Measurements from ENCODE around the gene HHLA2.

The HHLA2 gene

DNA sequence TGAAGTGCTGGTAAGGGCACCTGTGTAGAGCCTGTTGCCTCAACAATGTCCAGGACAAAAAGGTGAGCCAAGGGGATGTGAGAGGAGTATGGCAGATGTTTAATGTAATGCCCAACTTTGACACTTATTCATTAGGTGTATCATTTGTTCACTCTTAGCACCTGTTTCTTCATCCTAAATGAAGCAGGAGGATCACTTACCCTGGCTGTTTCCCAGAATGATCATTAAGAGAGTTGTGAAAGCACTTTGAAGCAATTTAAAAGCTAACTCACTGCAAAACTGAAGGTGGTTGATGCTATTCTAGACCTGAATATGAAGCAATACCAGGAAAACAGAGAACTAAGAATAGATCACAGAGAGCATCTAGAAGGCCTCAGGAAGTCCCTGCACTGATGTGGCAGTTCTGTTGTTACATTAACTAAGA is 3.4 kb upstream of the HHLA2 start:
- no peaks in the 10 kb centered on the region for H3F3A ChIP-seq (ENCODE audit: insufficient read depth, low read length)
- H4K20me1 ChIP-seq (ENCODE audit: insufficient read depth, low read length), result no peaks in the 10 kb centered on the region
- no peak overlapping the region for H3K4me2 ChIP-seq (ENCODE audit: low read length)
- H3K79me2 ChIP-seq (ENCODE audit: insufficient read depth, low read length), result no peaks in the 10 kb centered on the region
- no peaks in the 10 kb centered on the region for H3K27me3 ChIP-seq (ENCODE audit: insufficient read depth, low read length)
- H3K9me3 ChIP-seq (ENCODE audit: low read length), result no peaks in the 10 kb centered on the region
- no peak overlapping the region for H3K4me3 ChIP-seq (ENCODE audit: low read depth, low read length, poor library complexity, severe bottlenecking)
- TF ChIP-seq CTCF (IDR thresholded peaks at IDR 0.05; ENCODE audit: low read length), result no peak
- no peak for TF ChIP-seq EZH2 (IDR thresholded peaks at IDR 0.05; ENCODE audit: borderline replicate concordance, low read length)
- no peak overlapping the region for H2AFZ ChIP-seq (ENCODE audit: low read length)
- H3K27ac ChIP-seq (ENCODE audit: low read depth, low read length, poor library complexity, severe bottlenecking), result no peak overlapping the region
- H3K9ac ChIP-seq (ENCODE audit: low read length), result no peak overlapping the region
- no peaks in the 10 kb centered on the region for H3K4me1 ChIP-seq (ENCODE audit: insufficient read depth, low read length, severe bottlenecking)
- no peaks in the 10 kb centered on the region for H3K9me2 ChIP-seq (ENCODE audit: low read depth, low read length)
- H3K36me3 ChIP-seq (ENCODE audit: insufficient read depth, low read length), result no peaks in the 10 kb centered on the region

- Histone ChIP-seq H3K4me3 (ENCODE audit: low read depth, low read length, poor library complexity, severe bottlenecking) (no peak overlapping the region), H3K4me1 (ENCODE audit: insufficient read depth, low read length, severe bottlenecking) (no peaks in the 10 kb centered on the region), H2AFZ (ENCODE audit: low read length) (no peak overlapping the region), H3K36me3 (ENCODE audit: insufficient read depth, low read length) (no peaks in the 10 kb centered on the region), H3K9me2 (ENCODE audit: low read depth, low read length) (no peaks in the 10 kb centered on the region), H3K9ac (ENCODE audit: low read length) (no peak overlapping the region), H3F3A (ENCODE audit: insufficient read depth, low read length) (no peaks in the 10 kb centered on the region), H3K27me3 (ENCODE audit: insufficient read depth, low read length) (no peaks in the 10 kb centered on the region), H3K9me3 (ENCODE audit: low read length) (no peaks in the 10 kb centered on the region), H3K4me2 (ENCODE audit: low read length) (no peak overlapping the region), H4K20me1 (ENCODE audit: insufficient read depth, low read length) (no peaks in the 10 kb centered on the region), H3K27ac (ENCODE audit: low read depth, low read length, poor library complexity, severe bottlenecking) (no peak overlapping the region), H3K79me2 (ENCODE audit: insufficient read depth, low read length) (no peaks in the 10 kb centered on the region)
- TF ChIP-seq CTCF (IDR thresholded peaks at IDR 0.05; ENCODE audit: low read length) (no peak), EZH2 (IDR thresholded peaks at IDR 0.05; ENCODE audit: borderline replicate concordance, low read length) (no peak)
These were observed 2.5 kb upstream of the HHLA2 start for GRCh38 chr3:108293858-108294257.

- no peak for TF ChIP-seq CTCF (IDR thresholded peaks at IDR 0.05; ENCODE audit: low read length)
- TF ChIP-seq EZH2 (IDR thresholded peaks at IDR 0.05; ENCODE audit: borderline replicate concordance, low read length), result no peak
- H4K20me1 ChIP-seq (ENCODE audit: insufficient read depth, low read length), result no peaks in the 10 kb centered on the region
- no peak overlapping the region for H2AFZ ChIP-seq (ENCODE audit: low read length)
- H3K79me2 ChIP-seq (ENCODE audit: insufficient read depth, low read length), result no peaks in the 10 kb centered on the region
- no peak overlapping the region for H3K9ac ChIP-seq (ENCODE audit: low read length)
- H3K4me1 ChIP-seq (ENCODE audit: insufficient read depth, low read length, severe bottlenecking), result no peaks in the 10 kb centered on the region
- H3K9me2 ChIP-seq (ENCODE audit: low read depth, low read length), result no peaks in the 10 kb centered on the region
- H3F3A ChIP-seq (ENCODE audit: insufficient read depth, low read length), result no peaks in the 10 kb centered on the region
- no peaks in the 10 kb centered on the region for H3K9me3 ChIP-seq (ENCODE audit: low read length)
- no peaks in the 10 kb centered on the region for H3K36me3 ChIP-seq (ENCODE audit: insufficient read depth, low read length)
- H3K27ac ChIP-seq (ENCODE audit: low read depth, low read length, poor library complexity, severe bottlenecking), result no peak overlapping the region
- H3K4me2 ChIP-seq (ENCODE audit: low read length), result no peak overlapping the region
- no peaks in the 10 kb centered on the region for H3K27me3 ChIP-seq (ENCODE audit: insufficient read depth, low read length)
- H3K4me3 ChIP-seq (ENCODE audit: low read depth, low read length, poor library complexity, severe bottlenecking), result no peak overlapping the region
These were observed 750 bp upstream of the HHLA2 start for GRCh38 chr3:108295421-108296175.
